Measurements from ENCODE around the gene PHACTR1.

PHACTR1 gene

DNA sequence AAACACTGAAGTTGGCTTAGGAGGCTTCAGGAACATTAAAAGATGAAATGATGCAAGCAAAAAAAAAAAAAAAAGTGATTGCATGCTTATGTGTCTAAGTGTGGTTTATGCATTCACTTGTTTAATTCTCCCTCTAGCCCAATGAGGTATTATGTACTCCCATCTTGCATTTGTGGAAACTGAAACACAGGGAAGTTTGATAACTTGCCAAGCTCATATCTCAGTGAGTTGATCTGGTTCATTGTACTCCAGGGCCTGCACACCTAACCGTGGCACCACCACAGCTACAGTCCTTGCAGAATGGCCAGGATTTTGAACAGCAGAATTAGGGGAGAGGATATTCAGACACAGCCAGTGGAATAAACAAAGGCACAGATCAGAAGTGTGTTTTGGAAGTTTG is 360.6 kb downstream of the PHACTR1 start:
- DNase-seq, result no peak

- DNase-seq, result no peak
These were observed 362.6 kb downstream of the PHACTR1 start for GRCh38 chr6:13079096-13079723.

DNA sequence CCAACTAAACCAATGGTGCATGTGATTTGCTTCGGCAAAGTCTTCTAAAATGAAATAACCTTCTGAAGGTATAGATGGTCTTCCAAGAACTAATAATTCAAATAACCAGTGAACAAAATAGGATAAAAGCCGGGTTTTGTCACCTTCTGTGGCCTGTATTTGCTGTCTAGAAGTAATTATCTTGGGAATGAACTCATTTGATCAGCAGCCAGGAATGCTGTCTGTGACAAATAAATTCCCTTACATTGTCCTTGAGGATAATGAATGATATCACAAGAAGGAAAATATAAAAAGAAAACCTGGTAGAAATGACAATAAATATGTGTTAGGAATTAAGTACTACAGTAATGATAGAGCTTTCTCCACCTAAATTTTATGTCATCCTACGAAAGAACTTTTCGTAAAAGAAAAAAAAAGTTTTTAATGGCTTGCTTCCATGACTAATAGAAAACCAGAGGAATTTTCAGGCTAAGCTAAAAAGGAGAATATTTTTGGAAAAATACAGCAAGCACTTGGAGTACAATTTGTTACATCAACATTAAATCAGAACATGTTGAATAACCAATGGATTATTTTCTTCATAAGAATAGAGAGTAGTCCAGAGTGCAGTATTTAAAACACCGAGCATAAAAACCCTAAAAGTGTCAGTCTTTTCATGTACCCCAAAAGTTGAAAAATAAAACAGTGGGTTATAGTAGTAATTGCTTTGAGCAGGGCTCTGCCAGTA is 364.1 kb downstream of the PHACTR1 start:
- DNase-seq, result no peak

DNA sequence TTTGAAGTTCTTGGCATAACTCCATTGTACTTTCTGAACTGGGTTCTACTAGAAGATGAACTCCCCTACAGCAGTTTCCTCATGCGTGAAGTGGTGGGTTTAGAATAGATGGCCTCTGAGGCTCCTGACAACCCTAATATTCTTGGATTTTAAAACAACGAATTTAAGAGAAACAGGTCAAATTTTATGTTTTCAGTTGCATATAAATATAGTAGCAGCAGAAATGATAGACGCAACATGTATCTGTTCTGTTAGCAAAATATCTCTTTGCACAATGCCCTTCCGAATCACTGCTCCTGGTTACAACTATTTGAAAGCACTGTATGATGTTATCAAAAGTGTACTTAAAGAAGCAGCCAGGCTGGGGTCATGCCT is 364.6 kb downstream of the PHACTR1 start:
- DNase-seq, result no peak

DNA sequence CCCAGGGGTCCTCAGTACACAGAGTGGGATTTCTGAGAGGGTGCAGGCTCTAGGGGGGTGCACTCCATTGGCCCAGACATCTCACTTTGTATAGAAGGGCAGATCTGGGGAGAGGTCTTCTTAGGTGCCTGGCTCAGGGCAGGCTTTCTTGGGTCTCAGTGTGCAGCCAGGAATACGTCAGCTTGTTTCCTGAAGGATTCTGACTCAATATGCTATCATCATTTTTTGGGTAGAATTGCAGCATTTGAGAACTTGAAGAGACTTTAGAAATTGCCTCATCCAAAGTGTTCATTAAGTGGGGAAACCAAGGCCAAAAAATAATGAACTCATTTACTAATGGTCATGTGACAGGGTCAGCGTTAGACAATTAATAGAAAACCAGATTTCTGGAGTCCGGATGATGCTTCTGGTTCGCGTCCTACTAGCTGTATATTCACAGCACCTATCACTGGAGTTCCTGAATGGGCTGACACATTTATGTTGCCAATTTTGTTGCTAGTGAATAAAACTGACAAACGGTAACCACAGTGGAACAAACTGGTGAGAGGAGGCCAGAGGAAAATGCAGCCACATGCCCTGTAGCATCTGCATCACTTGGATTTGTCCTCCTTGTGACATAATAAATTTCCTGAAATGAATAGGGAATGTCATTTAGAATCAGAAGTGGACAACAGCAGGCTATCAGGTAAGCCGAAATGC is 372.9 kb downstream of the PHACTR1 start:
- DNase-seq, result no peak

DNA sequence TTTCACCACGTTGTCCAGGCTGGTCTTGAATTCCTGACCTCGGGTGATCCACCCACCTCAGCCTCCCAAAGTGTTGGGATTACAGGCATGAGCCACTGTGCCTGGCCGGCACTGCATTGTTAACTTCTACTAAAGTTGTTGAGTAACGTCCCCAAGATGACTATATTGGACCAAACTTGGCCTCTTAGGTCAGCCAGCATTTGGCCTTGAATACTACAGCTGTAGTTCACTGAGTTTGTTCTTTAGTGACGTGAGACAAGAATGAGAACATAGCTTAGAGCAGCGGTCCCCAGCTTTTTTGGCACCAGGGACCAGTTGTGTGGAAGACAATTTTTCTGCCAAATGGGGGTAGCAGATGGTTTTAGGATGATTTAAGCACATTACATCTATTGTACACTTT is 374.6 kb downstream of the PHACTR1 start:
- DNase-seq, result no peak

GRCh38 chr6:13094781-13095425 is 378.3 kb downstream of the PHACTR1 start:
- no peak for DNase-seq

- no peak for DNase-seq
These were observed 379.5 kb downstream of the PHACTR1 start for GRCh38 chr6:13096084-13096483.

GRCh38 chr6:13097454-13097853 is 380.9 kb downstream of the PHACTR1 start:
- DNase-seq, result no peak

- DNase-seq, result no peak
These were observed 381.4 kb downstream of the PHACTR1 start for GRCh38 chr6:13098006-13098405.

GRCh38 chr6:13098793-13099570 is 382.4 kb downstream of the PHACTR1 start:
- peak in 1 of 2 experiments; percentile 16 for DNase-seq

GRCh38 chr6:13099771-13100170 is 383.2 kb downstream of the PHACTR1 start:
- DNase-seq, result peak; percentile 10 to 14

- DNase-seq, result peak; percentile 94 to 97
These were observed 384.8 kb downstream of the PHACTR1 start for GRCh38 chr6:13101409-13101808.

GRCh38 chr6:13101985-13102384 is 385.4 kb downstream of the PHACTR1 start:
- DNase-seq, result no peak

DNA sequence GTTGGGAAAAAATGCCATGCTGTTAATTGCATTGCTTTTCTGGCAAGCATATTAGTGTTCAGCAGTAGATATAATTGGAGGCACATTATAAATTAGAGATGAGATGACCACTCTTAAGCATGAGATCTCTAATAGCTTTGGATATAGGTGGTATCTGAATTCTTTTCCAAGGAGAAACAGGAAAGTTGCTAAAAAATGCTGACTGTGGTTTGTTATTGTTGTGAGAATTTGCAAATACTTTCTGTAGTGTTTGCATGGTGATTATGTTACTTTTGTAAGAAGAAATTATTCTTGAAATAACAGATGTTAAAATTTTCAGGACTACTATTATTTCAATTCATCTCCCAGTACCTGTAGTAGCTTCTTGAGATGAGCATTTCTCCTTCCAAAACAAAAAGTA is 386.6 kb downstream of the PHACTR1 start:
- no peak for DNase-seq

DNA sequence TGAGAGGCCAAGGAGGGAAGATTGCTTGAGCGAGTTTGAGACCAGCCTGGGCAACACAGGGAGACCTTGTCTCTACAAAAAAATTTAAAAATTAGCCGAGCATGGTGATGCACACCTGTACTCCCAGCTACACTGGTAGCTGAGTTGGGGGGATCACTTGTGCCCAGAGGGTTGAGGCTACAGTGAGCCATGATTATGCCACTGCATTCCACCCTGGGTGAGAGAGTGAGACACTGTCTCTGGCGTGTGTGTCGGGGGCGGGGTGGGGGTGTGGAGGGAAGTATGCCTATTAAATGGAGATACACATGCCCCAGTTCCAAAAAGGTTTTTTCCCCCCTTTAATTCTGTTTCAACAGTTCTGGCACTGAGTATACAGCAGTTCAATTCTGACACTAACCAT is 388.6 kb downstream of the PHACTR1 start:
- no peak for DNase-seq

DNA sequence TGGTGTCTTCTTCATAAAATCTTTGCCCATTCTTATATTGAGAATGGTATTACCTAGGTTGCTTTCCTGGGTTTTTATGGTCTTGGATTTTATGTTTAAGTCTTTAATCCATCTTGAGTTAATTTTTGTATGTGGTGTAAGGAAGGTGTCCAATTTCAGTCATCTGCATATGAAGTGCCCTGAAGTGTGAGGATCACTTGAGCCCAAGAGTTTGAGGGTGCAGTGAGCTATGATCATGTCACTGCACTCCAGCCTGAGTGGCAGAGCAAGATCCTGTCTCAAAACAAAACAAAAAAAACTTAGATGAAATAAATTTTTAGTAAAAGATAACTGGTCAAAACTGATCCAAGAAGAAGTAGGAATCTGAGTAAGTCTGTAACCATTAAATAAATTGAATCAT is 396.4 kb downstream of the PHACTR1 start:
- DNase-seq, result no peak

DNA sequence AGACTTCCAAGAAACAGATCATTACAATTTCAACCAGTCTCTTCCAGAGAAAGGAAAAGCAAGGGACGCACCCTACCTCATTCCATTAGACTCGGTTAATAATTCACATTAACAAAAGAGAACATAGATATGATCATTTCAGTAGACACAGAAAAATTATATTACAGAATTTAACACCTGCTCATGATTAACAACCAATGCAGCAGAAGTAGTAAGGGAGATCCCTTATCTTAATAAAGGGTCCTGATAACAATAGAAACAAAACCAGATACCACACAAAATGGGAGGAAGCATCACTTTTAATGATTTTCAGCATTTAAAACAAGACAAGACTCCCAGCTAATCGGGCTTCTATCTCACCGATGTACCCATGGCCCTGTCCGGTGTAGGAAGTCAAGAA is 396.8 kb downstream of the PHACTR1 start:
- DNase-seq, result no peak

DNA sequence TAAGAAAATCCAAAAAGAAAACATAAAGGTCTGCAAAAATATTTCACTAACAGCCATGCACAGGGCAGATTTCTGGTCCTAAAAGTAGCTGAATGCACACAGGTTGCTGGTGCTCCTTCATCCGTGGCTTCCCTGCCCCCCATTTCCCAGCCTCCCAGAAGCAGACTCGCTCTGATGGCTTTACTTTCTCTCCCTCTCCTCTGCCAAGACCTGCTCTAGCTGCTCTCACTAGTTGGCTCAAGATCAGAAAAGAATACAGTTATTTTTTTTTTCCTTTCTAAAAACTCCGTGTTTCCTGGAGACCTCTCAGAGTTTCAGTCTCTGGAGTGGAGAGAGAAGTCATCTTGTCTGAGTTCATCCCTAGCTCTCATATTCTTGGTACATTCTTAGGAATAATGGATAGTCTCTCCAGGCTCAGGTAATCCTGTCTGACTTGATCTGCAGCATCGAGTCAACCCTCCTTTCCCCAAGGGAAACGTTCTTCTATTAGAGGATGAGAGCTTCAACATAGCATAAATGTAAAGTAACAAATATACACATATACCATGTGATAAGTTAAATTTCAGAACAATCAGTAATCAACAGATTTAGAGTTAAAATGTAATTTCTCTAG is 397.5 kb downstream of the PHACTR1 start:
- DNase-seq, result no peak

GRCh38 chr6:13116155-13116554 is 399.6 kb downstream of the PHACTR1 start:
- peak; percentile 69 to 79 for DNase-seq

- DNase-seq, result no peak
These were observed 401.0 kb downstream of the PHACTR1 start for GRCh38 chr6:13117570-13117969.

GRCh38 chr6:13119549-13119948 is 403.0 kb downstream of the PHACTR1 start:
- DNase-seq, result no peak

All from AML-193 (cell line).